T-helper 1 cell treated with Interleukin-12 subunit alpha and Interleukin-12 subunit beta and Interleukin-4 antibody, amounts not matched to agents 30 μg/mL and 1 μg/mL, for 36 hours (primary cell): ENCODE measurements around the gene EPN1.

ENCODE experiments used
- H3K27ac Mint-ChIP-seq: one replicate; pipeline ENCODE4 v1.8.0; 2021; ENCODE audit warnings: mild to moderate bottlenecking, mixed read lengths
- H3K27me3 Mint-ChIP-seq: one replicate; pipeline ENCODE4 v1.8.0; 2021; ENCODE audit warnings: low read depth, mixed read lengths
- H3K36me3 Mint-ChIP-seq: one replicate; pipeline ENCODE4 v1.8.0; 2021; ENCODE audit warnings: low read depth, mixed read lengths
- H3K4me1 Mint-ChIP-seq: one replicate; pipeline ENCODE4 v1.8.0; 2021; ENCODE audit warnings: low read depth, mixed read lengths
- H3K4me3 Mint-ChIP-seq: one replicate; pipeline ENCODE4 v1.8.0; 2021; ENCODE audit warnings: mild to moderate bottlenecking, moderate library complexity, mixed read lengths
- H3K9me3 Mint-ChIP-seq: one replicate; pipeline ENCODE4 v1.8.0; 2021; ENCODE audit warnings: mixed read lengths

The EPN1 gene

DNA sequence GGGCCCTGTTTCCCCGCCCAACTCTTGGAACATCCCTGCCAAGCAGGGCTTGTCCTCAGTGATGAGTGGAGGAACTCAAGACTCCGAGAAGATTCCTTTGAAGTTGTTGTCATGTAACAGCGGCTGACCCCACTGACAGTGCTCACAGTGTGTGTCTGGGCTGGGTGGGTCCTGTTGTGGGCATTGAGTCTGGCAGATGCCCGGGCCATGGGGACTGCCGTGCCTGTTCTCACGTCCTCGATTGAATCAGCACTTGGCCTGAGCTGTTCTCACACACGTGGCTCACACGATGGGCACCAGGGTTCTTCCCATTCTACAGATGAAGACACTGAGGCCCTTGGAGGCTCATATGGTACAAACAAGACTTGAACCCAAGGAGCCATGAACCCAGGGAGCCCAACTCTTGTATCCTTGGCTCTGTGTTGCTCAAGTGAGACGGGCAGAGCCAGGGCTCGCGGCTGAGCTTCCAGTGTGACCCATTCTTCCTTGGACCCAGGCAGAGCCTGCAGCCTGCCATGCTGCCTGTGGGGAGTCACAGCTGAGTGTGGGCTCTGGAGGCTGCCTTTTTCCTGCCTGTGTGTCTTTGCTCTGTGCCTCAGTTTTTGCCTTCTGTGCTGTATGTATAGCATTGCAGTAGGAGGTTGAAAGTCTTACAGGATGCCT, 8.6 kb upstream of the EPN1 start:
- Mint-ChIP-seq H3K4me1 (peaks cover 18% of the 10 kb centered on the region), H3K27ac (no peak overlapping the region), H3K36me3 (peaks cover 58% of the 10 kb centered on the region), H3K9me3 (no peaks in the 10 kb centered on the region), H3K27me3 (no peaks in the 10 kb centered on the region), H3K4me3 (no peak overlapping the region)

DNA sequence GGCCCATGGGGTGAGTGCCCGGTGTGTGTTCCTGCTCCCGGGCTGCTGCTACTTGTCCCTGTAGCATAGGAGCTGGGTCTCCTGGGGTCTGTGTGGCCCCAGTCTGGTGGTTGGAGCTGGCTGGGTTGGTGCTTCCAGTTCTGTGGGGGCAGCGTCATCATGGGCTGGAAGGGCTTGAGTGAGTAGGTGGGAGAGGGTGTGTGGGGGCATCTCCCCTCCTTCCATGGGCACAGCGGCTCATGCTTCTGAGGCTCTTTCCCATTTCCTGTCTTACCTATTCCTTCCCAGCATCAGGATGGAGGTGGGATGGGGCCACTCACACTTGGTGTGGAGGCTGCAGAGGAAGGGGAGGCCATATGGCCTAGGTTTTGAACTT, 8.0 kb upstream of the EPN1 start:
- H3K27me3 Mint-ChIP-seq: no peaks in the 10 kb centered on the region
- H3K27ac Mint-ChIP-seq: no peak overlapping the region
- no peak overlapping the region for H3K4me3 Mint-ChIP-seq
- H3K9me3 Mint-ChIP-seq: no peaks in the 10 kb centered on the region
- H3K36me3 Mint-ChIP-seq: peaks cover 54% of the 10 kb centered on the region
- H3K4me1 Mint-ChIP-seq: peaks cover 17% of the 10 kb centered on the region

DNA sequence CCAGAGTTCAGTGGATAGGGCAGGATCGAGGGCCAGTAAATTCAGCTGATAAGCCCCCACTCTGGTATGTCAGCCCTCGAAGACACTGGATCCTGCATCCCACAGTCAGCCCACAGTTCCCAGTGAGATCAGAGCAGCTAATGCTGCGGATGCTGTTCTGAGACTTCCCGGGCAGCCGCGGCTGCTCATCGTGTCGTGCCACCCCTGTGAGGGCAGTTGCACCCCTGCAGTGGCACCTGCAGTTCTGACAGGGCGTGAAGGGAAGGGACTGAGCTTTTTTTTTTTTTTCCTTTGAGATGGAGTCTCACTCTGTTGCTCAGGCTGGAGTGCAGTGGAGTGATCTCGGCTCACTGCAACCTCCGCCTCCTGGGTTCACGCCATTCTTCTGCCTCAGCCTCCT, 7.5 kb upstream of the EPN1 start:
- peaks cover 55% of the 10 kb centered on the region for H3K36me3 Mint-ChIP-seq
- H3K27me3 Mint-ChIP-seq: no peaks in the 10 kb centered on the region
- H3K9me3 Mint-ChIP-seq: no peaks in the 10 kb centered on the region
- H3K4me3 Mint-ChIP-seq: no peak overlapping the region
- H3K4me1 Mint-ChIP-seq: peaks cover 16% of the 10 kb centered on the region
- no peak overlapping the region for H3K27ac Mint-ChIP-seq

DNA sequence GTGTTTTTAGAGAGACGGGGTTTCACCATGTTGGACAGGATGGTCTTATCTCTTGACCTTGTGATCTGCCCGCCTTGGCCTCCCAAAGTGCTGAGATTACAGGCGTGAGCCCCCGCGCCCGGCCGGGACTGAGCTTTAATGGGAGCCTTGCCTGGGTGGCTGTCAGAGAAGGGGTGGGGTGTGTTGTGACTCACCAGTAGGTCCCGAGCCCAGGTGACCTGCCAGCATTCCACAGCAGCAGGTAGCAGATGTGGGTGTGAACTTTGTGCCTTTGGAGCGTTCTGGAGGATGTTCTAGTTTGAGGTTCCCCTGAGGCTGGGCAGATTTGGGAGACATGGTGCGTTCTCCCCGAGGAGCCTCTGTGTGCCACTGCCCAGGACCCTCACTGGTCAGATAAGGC, 7.1 kb upstream of the EPN1 start:
- Mint-ChIP-seq H3K36me3 (peaks cover 50% of the 10 kb centered on the region), H3K4me1 (peaks cover 11% of the 10 kb centered on the region), H3K27ac (no peak overlapping the region), H3K4me3 (no peak overlapping the region), H3K27me3 (no peaks in the 10 kb centered on the region), H3K9me3 (no peaks in the 10 kb centered on the region)

DNA sequence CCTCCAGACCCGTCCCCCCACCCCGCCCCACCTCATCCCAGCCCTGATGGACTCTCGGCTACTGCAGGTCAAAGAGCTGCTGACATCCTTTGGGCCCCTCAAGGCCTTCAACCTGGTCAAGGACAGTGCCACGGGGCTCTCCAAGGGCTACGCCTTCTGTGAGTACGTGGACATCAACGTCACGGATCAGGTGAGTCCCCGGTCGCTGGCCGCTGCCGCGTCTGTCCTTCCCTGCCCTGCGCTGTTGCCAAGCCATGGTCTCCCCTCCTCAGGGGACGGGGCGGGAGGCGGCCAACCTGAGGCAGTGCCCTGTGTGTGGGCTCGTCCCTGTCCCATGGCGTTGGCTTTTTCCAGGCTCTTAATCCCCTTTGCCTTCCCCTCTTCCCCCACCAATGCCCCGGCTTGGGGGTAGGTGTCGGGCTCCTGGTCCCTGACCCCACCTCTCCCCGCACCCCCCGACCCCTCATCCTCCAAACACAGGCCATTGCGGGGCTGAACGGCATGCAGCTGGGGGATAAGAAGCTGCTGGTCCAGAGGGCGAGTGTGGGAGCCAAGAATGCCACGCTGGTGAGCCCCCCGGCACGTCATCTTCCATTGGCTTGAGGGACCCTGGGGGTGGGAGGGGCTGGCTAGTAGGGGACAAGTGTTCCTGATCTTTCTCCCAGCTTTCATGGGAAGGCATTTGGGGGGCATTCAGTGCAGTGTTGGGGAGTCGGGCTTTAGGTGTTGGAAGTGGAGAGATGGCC, 6.2 kb upstream of the EPN1 start:
- H3K36me3 Mint-ChIP-seq: peaks cover 42% of the 10 kb centered on the region
- no peaks in the 10 kb centered on the region for H3K27me3 Mint-ChIP-seq
- H3K27ac Mint-ChIP-seq: no peak overlapping the region
- no peaks in the 10 kb centered on the region for H3K9me3 Mint-ChIP-seq
- peaks cover 14% of the 10 kb centered on the region for H3K4me1 Mint-ChIP-seq
- H3K4me3 Mint-ChIP-seq: no peak overlapping the region

DNA sequence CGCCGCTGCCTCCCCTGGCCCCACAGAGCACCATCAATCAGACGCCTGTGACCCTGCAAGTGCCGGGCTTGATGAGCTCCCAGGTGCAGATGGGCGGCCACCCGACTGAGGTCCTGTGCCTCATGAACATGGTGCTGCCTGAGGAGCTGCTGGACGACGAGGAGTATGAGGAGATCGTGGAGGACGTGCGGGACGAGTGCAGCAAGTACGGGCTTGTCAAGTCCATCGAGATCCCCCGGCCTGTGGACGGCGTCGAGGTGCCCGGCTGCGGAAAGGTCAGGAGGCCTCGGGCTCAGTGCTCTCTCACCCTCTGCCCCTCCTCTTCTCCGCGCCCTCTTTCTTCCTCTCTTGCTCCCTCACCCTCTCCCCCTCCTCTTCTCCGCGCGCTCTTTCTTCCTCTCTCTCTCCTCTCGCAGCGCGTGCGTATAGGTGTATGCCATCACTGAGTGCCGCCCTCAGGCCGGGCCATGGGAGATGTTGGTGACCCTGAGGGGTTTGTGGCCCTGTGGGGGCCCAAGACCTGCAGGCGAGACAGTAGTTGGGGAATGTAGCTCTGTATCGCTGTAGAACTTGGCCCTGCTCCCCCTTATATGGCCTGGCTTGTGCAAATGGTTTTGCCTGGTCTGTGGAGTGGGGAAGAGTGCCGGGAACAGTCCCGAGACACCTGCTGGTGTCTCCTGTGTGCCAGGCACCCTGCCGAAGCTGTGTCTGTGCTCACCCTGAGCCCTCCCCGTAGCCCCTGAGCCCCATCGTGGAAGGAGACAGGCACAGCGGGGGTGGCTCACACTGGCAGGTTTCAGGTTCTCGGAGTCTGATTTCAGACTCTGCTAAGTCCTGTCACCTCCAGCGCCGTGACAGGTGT, 5.4 kb upstream of the EPN1 start:
- Mint-ChIP-seq H3K36me3 (peaks cover 37% of the 10 kb centered on the region), H3K4me1 (peaks cover 18% of the 10 kb centered on the region), H3K27me3 (no peaks in the 10 kb centered on the region), H3K27ac (no peak overlapping the region), H3K9me3 (no peaks in the 10 kb centered on the region), H3K4me3 (no peak overlapping the region)

DNA sequence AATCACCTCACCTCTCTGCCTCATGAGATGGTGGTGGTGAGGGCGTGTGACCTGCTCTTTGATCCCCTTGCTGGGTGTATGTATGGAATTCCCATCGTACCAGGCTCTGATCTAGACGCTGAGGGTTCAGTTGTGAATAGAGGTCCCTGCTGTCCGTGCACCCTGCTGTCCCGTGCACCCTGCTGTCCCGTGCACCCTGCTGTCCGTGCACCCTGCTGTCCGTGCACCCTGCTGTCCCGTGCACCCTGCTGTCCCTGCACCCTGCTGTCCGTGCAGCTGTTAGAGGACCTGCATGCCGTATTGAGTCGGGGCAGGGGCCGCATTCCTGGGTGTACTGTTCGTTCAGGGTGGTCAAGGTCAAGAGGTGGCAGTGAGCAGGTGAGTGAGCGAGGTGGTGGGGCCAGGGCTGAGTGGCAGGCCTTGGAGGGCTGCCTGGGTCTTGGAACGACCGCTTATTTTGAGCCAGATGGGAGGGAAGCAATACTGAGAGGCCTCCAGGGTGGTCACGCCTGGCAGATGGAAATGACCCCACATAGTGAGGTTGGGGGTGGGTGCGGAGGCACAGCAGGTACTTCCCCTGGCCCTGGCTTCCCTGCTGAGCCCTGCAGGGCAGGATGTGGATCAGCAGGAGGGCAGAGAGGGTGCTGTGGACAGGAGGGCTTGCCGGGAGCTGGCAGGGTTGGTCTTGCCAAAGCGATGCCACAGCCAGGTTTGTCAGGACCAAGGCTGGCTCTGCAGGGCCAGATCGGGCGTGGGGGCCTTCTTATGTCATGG, 4.6 kb upstream of the EPN1 start:
- Mint-ChIP-seq H3K27me3 (no peaks in the 10 kb centered on the region), H3K36me3 (peaks cover 39% of the 10 kb centered on the region), H3K4me1 (peaks cover 18% of the 10 kb centered on the region), H3K4me3 (no peak overlapping the region), H3K9me3 (no peaks in the 10 kb centered on the region), H3K27ac (no peak overlapping the region)

DNA sequence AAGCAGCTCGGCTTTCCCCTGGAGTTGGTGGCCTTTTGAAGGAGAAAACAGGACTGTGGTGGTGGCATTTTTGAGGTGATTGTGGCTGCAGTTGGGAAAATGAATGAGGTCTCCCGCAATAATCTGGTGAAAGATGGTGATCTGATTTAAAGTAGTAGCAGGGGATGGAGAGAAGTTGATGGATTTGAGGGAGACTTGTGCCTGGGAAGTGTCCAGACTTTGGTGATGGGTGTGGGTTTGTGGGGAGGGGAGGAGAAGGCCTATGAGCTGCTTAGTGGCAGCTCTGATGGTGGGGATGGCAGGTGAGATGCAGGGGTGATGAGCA, 4.0 kb upstream of the EPN1 start:
- Mint-ChIP-seq H3K9me3 (no peaks in the 10 kb centered on the region), H3K27ac (no peak overlapping the region), H3K27me3 (no peaks in the 10 kb centered on the region), H3K36me3 (peaks cover 37% of the 10 kb centered on the region), H3K4me3 (no peak overlapping the region), H3K4me1 (peaks cover 23% of the 10 kb centered on the region)

DNA sequence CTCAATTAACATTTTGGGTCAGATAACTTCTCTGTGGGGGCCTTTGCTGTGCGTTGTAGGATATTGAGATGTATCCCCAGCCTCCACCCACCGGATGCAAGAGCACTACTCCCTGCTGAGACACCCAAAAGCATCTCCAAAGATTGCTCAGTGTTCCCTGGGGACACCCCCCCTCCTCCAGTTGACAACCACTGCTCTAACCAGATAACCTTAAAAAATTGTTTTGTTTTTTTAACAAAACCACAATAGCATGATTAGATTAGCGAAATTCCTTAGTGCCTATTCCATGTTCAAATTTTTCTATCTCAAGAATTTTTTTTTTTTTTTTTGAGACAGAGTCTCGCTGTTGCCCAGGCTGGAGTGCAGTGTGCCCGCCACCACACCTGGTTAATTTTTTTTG, 2.6 kb upstream of the EPN1 start:
- Mint-ChIP-seq H3K4me1 (peaks cover 33% of the 10 kb centered on the region), H3K9me3 (no peaks in the 10 kb centered on the region), H3K4me3 (no peak overlapping the region), H3K36me3 (peaks cover 33% of the 10 kb centered on the region), H3K27ac (no peak overlapping the region), H3K27me3 (no peaks in the 10 kb centered on the region)

DNA sequence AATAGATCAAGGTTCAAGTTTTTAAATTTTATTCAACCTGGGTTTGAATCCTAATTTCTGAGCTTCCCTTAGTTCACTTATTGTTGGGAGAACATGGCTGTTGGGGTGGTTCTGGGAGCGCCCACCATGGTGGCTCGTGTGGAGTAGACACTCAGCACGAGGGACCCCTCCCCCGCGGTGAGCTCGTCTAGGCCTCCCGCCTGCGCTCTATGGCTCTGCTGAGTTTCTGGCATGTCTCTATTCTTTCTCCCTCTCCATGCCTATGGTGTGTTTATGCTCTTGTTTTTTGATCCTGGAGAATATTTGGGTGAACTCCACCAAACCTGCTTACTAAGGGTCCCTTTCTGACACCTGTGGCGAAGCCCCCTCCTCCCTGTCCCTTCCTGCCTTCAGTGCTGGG, 1.6 kb upstream of the EPN1 start:
- peaks cover 40% of the 10 kb centered on the region for H3K4me1 Mint-ChIP-seq
- H3K27ac Mint-ChIP-seq: peak overlapping the region; percentile 65
- no peak overlapping the region for H3K4me3 Mint-ChIP-seq
- H3K9me3 Mint-ChIP-seq: no peaks in the 10 kb centered on the region
- no peaks in the 10 kb centered on the region for H3K27me3 Mint-ChIP-seq
- peaks cover 36% of the 10 kb centered on the region for H3K36me3 Mint-ChIP-seq

DNA sequence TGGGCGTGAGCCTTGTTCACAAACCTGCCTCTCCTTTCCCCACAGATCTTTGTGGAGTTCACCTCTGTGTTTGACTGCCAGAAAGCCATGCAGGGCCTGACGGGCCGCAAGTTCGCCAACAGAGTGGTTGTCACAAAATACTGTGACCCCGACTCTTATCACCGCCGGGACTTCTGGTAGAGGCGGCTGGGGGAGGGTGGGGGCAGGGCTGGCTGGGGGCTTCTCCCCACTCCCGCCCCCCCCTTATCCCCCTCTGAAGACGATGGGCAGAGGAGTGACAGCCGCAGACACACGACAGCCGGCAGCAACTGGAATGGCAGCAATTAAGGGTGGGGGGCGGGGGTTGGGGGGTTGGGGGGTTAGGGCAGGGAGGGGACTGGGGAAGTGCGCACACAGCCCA, 1.1 kb upstream of the EPN1 start:
- Mint-ChIP-seq H3K4me1 (peaks cover 40% of the 10 kb centered on the region), H3K9me3 (no peaks in the 10 kb centered on the region), H3K27ac (peak overlapping the region; percentile 65), H3K27me3 (no peaks in the 10 kb centered on the region), H3K36me3 (peaks cover 41% of the 10 kb centered on the region), H3K4me3 (no peak overlapping the region)

DNA sequence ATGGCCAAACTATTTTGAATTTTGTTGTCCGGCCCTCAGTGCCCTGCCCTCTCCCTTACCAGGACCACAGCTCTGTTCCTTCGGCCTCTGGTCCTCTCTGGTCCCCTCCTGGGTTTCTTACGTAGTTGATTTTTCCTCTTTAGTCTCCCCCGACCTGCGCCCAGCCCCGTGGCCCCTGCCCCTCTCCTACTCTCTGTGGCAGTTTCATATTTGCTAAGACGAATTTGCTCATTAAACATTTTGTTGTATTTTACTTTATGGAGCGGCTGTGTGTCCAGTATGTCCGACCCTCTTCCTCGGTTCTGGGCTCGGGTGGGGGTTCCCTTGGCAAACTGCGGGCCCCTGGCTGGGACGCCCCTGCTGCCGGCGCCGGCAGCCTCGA, 576 bp upstream of the EPN1 start:
- Mint-ChIP-seq H3K27ac (peak overlapping the region; percentile 76), H3K36me3 (peaks cover 40% of the 10 kb centered on the region), H3K27me3 (no peaks in the 10 kb centered on the region), H3K9me3 (no peaks in the 10 kb centered on the region), H3K4me3 (peak overlapping the region; percentile 37), H3K4me1 (peaks cover 42% of the 10 kb centered on the region)

DNA sequence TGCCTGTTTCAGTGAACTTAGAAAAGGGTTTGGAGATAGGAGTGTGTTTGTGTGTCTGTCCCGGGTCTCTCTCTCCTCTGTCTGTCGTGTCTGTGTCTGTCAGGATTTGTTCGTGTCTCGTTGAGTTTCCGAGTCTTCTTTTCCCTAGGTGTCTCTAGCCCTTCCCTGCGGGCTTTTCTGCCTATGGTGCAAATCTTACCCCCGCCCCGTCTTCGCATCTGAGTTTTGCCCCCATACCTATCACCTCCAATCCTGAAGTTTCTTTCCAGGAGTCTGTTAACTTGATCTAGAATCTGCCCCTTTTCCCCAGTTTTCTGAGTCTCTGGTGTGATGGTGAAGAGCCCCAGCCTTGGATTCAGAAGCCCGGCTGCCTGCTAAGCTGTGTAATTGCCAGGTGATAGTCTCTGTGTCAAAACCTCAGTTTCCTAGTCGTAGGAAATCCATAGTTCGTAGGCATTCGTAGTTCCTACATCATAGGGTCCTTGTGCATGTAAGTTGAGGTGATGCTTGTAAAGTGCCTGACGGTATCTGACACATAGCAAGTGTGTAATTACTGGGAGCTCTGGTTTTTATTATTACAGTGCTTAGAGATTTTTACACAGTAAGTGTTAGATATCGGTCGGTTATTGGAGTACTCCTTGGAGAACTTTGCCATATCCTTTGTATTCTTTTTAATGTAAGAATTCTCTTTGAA, 782 bp downstream of the EPN1 start:
- Mint-ChIP-seq H3K27me3 (no peaks in the 10 kb centered on the region), H3K4me3 (peak overlapping the region; percentile 97), H3K27ac (peak overlapping the region; percentile 93), H3K36me3 (peaks cover 28% of the 10 kb centered on the region), H3K4me1 (peaks cover 45% of the 10 kb centered on the region), H3K9me3 (no peaks in the 10 kb centered on the region)

DNA sequence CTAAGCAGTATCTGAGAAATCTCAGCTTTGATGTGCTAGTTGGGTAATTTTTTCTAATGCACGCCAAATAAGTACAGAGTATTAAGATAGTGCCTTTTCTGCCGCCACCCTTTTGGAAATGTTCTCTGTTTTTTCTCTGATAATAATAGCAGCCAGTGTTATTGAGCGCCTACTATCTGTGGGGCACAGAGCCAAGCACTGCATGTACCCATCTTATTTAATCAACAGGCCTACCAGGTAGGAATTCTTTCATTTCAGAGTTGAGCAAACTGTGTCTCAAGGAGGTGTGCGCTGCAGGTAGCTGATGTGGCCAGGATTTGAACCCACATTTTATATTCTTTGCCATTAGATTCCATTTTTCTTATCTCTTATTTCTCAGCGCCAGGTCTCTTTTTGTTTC, 1.4 kb downstream of the EPN1 start:
- Mint-ChIP-seq H3K4me3 (peak overlapping the region; percentile 97), H3K4me1 (peaks cover 40% of the 10 kb centered on the region), H3K36me3 (peaks cover 24% of the 10 kb centered on the region), H3K27me3 (no peaks in the 10 kb centered on the region), H3K27ac (peak overlapping the region; percentile 46), H3K9me3 (no peaks in the 10 kb centered on the region)
